ENCODE measurements around the gene PNPT1. TPM values are rescaled to one million over a fixed set of nuclear protein-coding genes. Genes with fewer than 3 reads are reported as not detected.
A peak's percentile ranks its signal among the peaks of the same experiment; 100 is the strongest.

Gene PNPT1
- total RNA-seq, 1 experiment from 2014 or later = 31.7 TPM

GRCh38 chr2:55617175-55618024 is 76.2 kb downstream of the PNPT1 start, which contains the start of gene PPP4R3B:
Gene PPP4R3B (minus strand): TSS chr2:55617622. CDS start chr2:55617285, 337 bp downstream.
- Histone ChIP-seq H3K4me2 (ENCODE audit: low read length) (peak within 1 kb of the TSS; percentile 81), H3K27ac (ENCODE audit: low read depth, low read length) (peak within 1 kb of the TSS; percentile 88), H2AFZ (ENCODE audit: low read depth, low read length, poor library complexity, severe bottlenecking) (no peak within 1 kb of the TSS), H3K27me3 (ENCODE audit: insufficient read depth, low read length) (no peaks in the 10 kb centered on the region), H3K9ac (ENCODE audit: low read length) (peak within 1 kb of the TSS; percentile 98), H3K9me3 (ENCODE audit: control insufficient read depth in 1 of 2, insufficient read depth in 1 of 2, low read depth in 1 of 2, low read length in 2 of 2) (no peaks in the 10 kb centered on the region), H3K4me3 (replicated peaks in 1 of 2; ENCODE audit: low read depth in 1 of 2, low read length in 2 of 2) (peak within 1 kb of the TSS; percentile 81 to 87), H3K79me2 (ENCODE audit: insufficient read depth, low read length) (peaks cover 65% of the 10 kb centered on the region), H3K9me2 (ENCODE audit: insufficient read depth) (no peaks in the 10 kb centered on the region), H3K36me3 (ENCODE audit: control insufficient read depth in 1 of 2, insufficient read depth in 2 of 2, low read length in 2 of 2) (peaks cover 14 to 16% of the 10 kb centered on the region in 2 experiments; a peak in 3 of 4 replicates), H4K20me1 (ENCODE audit: insufficient read depth) (no peaks in the 10 kb centered on the region; the same call in 1 of the 2 replicates), H3K4me1 (ENCODE audit: control insufficient read depth in 1 of 2, insufficient read depth in 2 of 2, low read length in 2 of 2) (peaks cover 5 to 11% of the 10 kb centered on the region in 2 experiments)
- peak; percentile 98 for DNase-seq (ENCODE audit: low read depth, low spot score)
- BruUV-seq (replicated peaks) = TSS peak; percentile 57
- ChIA-PET RAD21 (ENCODE audit: low non-redundant PET in 1 of 2, low total read pairs in 2 of 2, uncharacterized antibody in 2 of 2, unreplicated experiment in 2 of 2) (no interaction called here), CTCF (interaction anchor here (1.1 to 1.5 kb wide), 2 partner anchors 343 to 718 kb away, joined by 3 to 6 read pairs; no protein-coding TSS in a partner anchor), POLR2A (interaction anchor here (0.7 to 1.4 kb wide), 3 partner anchors 13 to 98 kb away, joined by 3 to 4 read pairs (median 3); partner anchors contain the start of gene CFAP36)
- peak; percentile 84 for ATAC-seq
- intact Hi-C loops (cut with micrococcal nuclease) = loop anchor here (2.0 to 5.0 kb wide), 3 partner anchors 200 to 385 kb away; partner anchors contain the start of genes CCDC88A, CLHC1, MTIF2 and RPS27A
- no peak; the same call in 1 of the 2 replicates for TF ChIP-seq SRF (IDR thresholded peaks at IDR 0.05; ENCODE audit: low read depth)
- peak; percentile 71 for TF ChIP-seq POLR2A (IDR thresholded peaks at IDR 0.05; ENCODE audit: borderline replicate concordance, extremely low read depth, insufficient read depth, insufficient read length)
- TF ChIP-seq ZFX (IDR thresholded peaks at IDR 0.05) = peak; percentile 87
- no peak for TF ChIP-seq EZH2phosphoT487 (IDR thresholded peaks at IDR 0.05; ENCODE audit: borderline replicate concordance)
- TF ChIP-seq EZH2 (IDR thresholded peaks at IDR 0.05) = no peak
- TF ChIP-seq FOSL1 (IDR thresholded peaks at IDR 0.05; ENCODE audit: low read depth) = no peak
- no peak for TF ChIP-seq ATF3 (IDR thresholded peaks at IDR 0.05)
- TF ChIP-seq, protein P1, sequence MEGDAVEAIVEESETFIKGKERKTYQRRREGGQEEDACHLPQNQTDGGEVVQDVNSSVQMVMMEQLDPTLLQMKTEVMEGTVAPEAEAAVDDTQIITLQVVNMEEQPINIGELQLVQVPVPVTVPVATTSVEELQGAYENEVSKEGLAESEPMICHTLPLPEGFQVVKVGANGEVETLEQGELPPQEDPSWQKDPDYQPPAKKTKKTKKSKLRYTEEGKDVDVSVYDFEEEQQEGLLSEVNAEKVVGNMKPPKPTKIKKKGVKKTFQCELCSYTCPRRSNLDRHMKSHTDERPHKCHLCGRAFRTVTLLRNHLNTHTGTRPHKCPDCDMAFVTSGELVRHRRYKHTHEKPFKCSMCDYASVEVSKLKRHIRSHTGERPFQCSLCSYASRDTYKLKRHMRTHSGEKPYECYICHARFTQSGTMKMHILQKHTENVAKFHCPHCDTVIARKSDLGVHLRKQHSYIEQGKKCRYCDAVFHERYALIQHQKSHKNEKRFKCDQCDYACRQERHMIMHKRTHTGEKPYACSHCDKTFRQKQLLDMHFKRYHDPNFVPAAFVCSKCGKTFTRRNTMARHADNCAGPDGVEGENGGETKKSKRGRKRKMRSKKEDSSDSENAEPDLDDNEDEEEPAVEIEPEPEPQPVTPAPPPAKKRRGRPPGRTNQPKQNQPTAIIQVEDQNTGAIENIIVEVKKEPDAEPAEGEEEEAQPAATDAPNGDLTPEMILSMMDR (IDR thresholded peaks at IDR 0.05 in 2 of 3, conservative IDR thresholded peaks at IDR 0.05 in 1 of 3; ENCODE audit: borderline replicate concordance in 1 of 3, insufficient read depth in 1 of 3, low read depth in 2 of 3, low read length in 2 of 3) = peak in 1 of 3 experiments; percentile 30; a peak in 1 of 6 replicates
- TF ChIP-seq REST (IDR thresholded peaks at IDR 0.05; ENCODE audit: low read depth) = no peak
- TF ChIP-seq CBX3 (IDR thresholded peaks at IDR 0.05; ENCODE audit: low read depth) = peak; percentile 96
- TF ChIP-seq SP1 (IDR thresholded peaks at IDR 0.05; ENCODE audit: low read depth) = peak; percentile 90
- TF ChIP-seq SIN3A (IDR thresholded peaks at IDR 0.05; ENCODE audit: low read depth) = peak; percentile 93
- TF ChIP-seq YY1 (IDR thresholded peaks at IDR 0.05; ENCODE audit: extremely low read depth, insufficient replicate concordance, low read depth, low read length) = peak; percentile 95
- peak; percentile 96 for TF ChIP-seq ELF1 (IDR thresholded peaks at IDR 0.05; ENCODE audit: borderline replicate concordance, low read depth)
- peak; percentile 99 for TF ChIP-seq ZBTB33 (IDR thresholded peaks at IDR 0.05; ENCODE audit: extremely low read depth, insufficient replicate concordance, low read length)
- TF ChIP-seq JUND (IDR thresholded peaks at IDR 0.05) = peak; percentile 18; the same call in 1 of the 2 replicates
- TF ChIP-seq CEBPB (IDR thresholded peaks at IDR 0.05; ENCODE audit: low read depth) = no peak
- TF ChIP-seq POLR2AphosphoS5 (IDR thresholded peaks at IDR 0.05; ENCODE audit: low read depth, low read length) = peak; percentile 82
- TF ChIP-seq EGR1 (IDR thresholded peaks at IDR 0.05; ENCODE audit: low read depth) = peak; percentile 69
